Neural cell (in vitro differentiated cells): ENCODE measurements around the gene ODC1. TPM values are rescaled to one million over a fixed set of nuclear protein-coding genes. Genes with fewer than 3 reads are reported as not detected.

Source experiments
- H2AFZ ChIP-seq: fragments of 200-600, 300-800 bp; sonication (generic), shearing (Covaris generic); 2 replicates; pipeline ENCODE4 v1.6.0; 2014; ENCODE audit warnings: low read depth, mild to moderate bottlenecking, antibody characterized with exemption, low read length, moderate library complexity
- H3F3A ChIP-seq: fragments of 200-600 bp; shearing (Covaris generic); 2 replicates; pipeline ENCODE4 v1.6.1; 2016; ENCODE audit warnings: mild to moderate bottlenecking, moderate library complexity, mixed read lengths, antibody characterized with exemption, low read length; ENCODE audit not compliant: insufficient read depth, poor library complexity, severe bottlenecking
- H3K27ac ChIP-seq: fragments of 200-600, 300-800 bp; sonication (generic), shearing (Covaris generic); 2 replicates; pipeline ENCODE4 v1.5.1; 2014; ENCODE audit warnings: mild to moderate bottlenecking, low read length, moderate library complexity
- H3K27me3 ChIP-seq: fragments of 300-800, 200-600 bp; sonication (generic), shearing (Covaris generic); 2 replicates; pipeline ENCODE4 v1.6.0; 2014; ENCODE audit warnings: mild to moderate bottlenecking, low read depth, low read length, moderate library complexity; ENCODE audit not compliant: insufficient read depth
- H3K36me3 ChIP-seq: fragments of 300-800, 200-600 bp; sonication (generic), shearing (Covaris generic); 2 replicates; pipeline ENCODE4 v1.5.1; 2014; ENCODE audit warnings: mild to moderate bottlenecking, antibody characterized with exemption, low read length, moderate library complexity; ENCODE audit not compliant: insufficient read depth
- H3K4me2 ChIP-seq: fragments of 300-800, 200-600 bp; sonication (generic), shearing (Covaris generic); 2 replicates; pipeline ENCODE4 v1.6.0; 2014; ENCODE audit warnings: mild to moderate bottlenecking, low read length
- H3K4me3 ChIP-seq: fragments of 300-800, 200-600 bp; sonication (generic), shearing (Covaris generic); 2 replicates; pipeline ENCODE4 v1.5.1; 2014; ENCODE audit warnings: mild to moderate bottlenecking, low read length, moderate library complexity
- H3K79me2 ChIP-seq: fragments of 200-600 bp; shearing (Covaris generic); replicated peaks from 2 replicates; pipeline ENCODE4 v1.6.0; 2014; ENCODE audit warnings: mild to moderate bottlenecking, low read length, moderate library complexity; ENCODE audit not compliant: insufficient read depth
- H3K9ac ChIP-seq: fragments of 300-800, 200-600 bp; sonication (generic), shearing (Covaris generic); 2 replicates; pipeline ENCODE4 v1.6.1; 2016; ENCODE audit warnings: mild to moderate bottlenecking, low read length, mixed read lengths
- H3K9me2 ChIP-seq: fragments of 200-600 bp; shearing (Covaris generic); 2 replicates; pipeline ENCODE4 v1.6.1; 2016; ENCODE audit warnings: mild to moderate bottlenecking, low read length, mixed read lengths; ENCODE audit not compliant: insufficient read depth
- H3K9me3 ChIP-seq: fragments of 200-600, 300-800 bp; sonication (generic), shearing (Covaris generic); 2 replicates; pipeline ENCODE4 v1.6.1; 2016; ENCODE audit warnings: mild to moderate bottlenecking, mixed run types, low read length, moderate library complexity, mixed read lengths
- H4K20me1 ChIP-seq: fragments of 200-600 bp; shearing (Covaris generic); 2 replicates; pipeline ENCODE4 v1.6.1; 2016; ENCODE audit warnings: mild to moderate bottlenecking, mixed run types; ENCODE audit not compliant: insufficient read depth
- CTCF ChIP-seq: fragments of 450-650 bp; IDR thresholded peaks from 2 replicates; pipeline ENCODE4 v1.5.1; 2014; ENCODE audit warnings: antibody characterized with exemption, mild to moderate bottlenecking, moderate library complexity; ENCODE audit not compliant: poor library complexity, severe bottlenecking
- EP300 ChIP-seq: fragments of 450-650 bp; conservative IDR thresholded peaks from 2 replicates; pipeline ENCODE4 v1.6.1; 2014; ENCODE audit warnings: antibody characterized with exemption, mild to moderate bottlenecking, moderate library complexity; ENCODE audit not compliant: poor library complexity, severe bottlenecking
- EZH2 ChIP-seq: fragments of 200-600, 300-800 bp; shearing (Covaris generic), sonication (generic); IDR thresholded peaks from 2 replicates; pipeline ENCODE4 v1.6.1; 2014; ENCODE audit warnings: antibody characterized with exemption, low read length, borderline replicate concordance, mild to moderate bottlenecking; ENCODE audit not compliant: insufficient read depth, poor library complexity, severe bottlenecking
- MXI1 ChIP-seq: fragments of 450-650 bp; conservative IDR thresholded peaks from 2 replicates; pipeline ENCODE4 v1.6.1; 2014; ENCODE audit warnings: antibody characterized with exemption, mild to moderate bottlenecking; ENCODE audit not compliant: poor library complexity, severe bottlenecking
- POLR2AphosphoS5 ChIP-seq: IDR thresholded peaks from 2 replicates; pipeline ENCODE4 v1.6.1; 2012
- RAD21 ChIP-seq: fragments of 450-650 bp; conservative IDR thresholded peaks from 2 replicates; pipeline ENCODE4 v1.6.1; 2014; ENCODE audit warnings: antibody characterized with exemption, mild to moderate bottlenecking, moderate library complexity
- REST ChIP-seq: IDR thresholded peaks from 2 replicates; pipeline ENCODE4 v1.6.1; 2012; ENCODE audit warnings: borderline replicate concordance
- SMC3 ChIP-seq: fragments of 450-650 bp; conservative IDR thresholded peaks from 2 replicates; pipeline ENCODE4 v1.6.1; 2014; ENCODE audit warnings: antibody characterized with exemption, mild to moderate bottlenecking, moderate library complexity; ENCODE audit not compliant: poor library complexity
- TAF1 ChIP-seq: IDR thresholded peaks from 2 replicates; pipeline ENCODE4 v1.6.1; 2012; ENCODE audit warnings: low read depth
- polyA plus RNA-seq: library from polyadenylated mRNA; depleted of rRNA; stranded (reverse); fragments of >200 nt; gene quantifications from 2 replicates; pipeline ENCODE4 v1.2.3, GENCODE V29; 2014

The ODC1 gene
- polyA plus RNA-seq, 1 donor from 2014 or later, result 1,107 TPM

- no peak overlapping the region for H3K4me2 ChIP-seq
- no peaks in the 10 kb centered on the region for H4K20me1 ChIP-seq
- no peak overlapping the region for H3K27ac ChIP-seq
- H3K9me2 ChIP-seq, result no peaks in the 10 kb centered on the region
- H3K36me3 ChIP-seq, result no peaks in the 10 kb centered on the region
- H3K79me2 ChIP-seq, result no peaks in the 10 kb centered on the region
- no peak overlapping the region for H3K9ac ChIP-seq
- H3F3A ChIP-seq, result no peaks in the 10 kb centered on the region
- TF ChIP-seq POLR2AphosphoS5 (no peak), EP300 (no peak), EZH2 (no peak), REST (no peak), RAD21 (no peak)
- no peak overlapping the region for H2AFZ ChIP-seq
- H3K27me3 ChIP-seq, result no peaks in the 10 kb centered on the region
- H3K4me3 ChIP-seq, result no peak overlapping the region
- H3K9me3 ChIP-seq, result no peaks in the 10 kb centered on the region
These were observed 47.6 kb downstream of the ODC1 start for GRCh38 chr2:10400568-10400977.

GRCh38 chr2:10400002-10400401 is 48.1 kb downstream of the ODC1 start:
- no peaks in the 10 kb centered on the region for H3F3A ChIP-seq
- H2AFZ ChIP-seq, result no peak overlapping the region
- no peaks in the 10 kb centered on the region for H3K9me3 ChIP-seq
- no peaks in the 10 kb centered on the region for H3K79me2 ChIP-seq
- TF ChIP-seq REST (no peak), TAF1 (no peak), EZH2 (no peak), SMC3 (no peak), CTCF (no peak), EP300 (no peak), MXI1 (no peak), RAD21 (no peak), POLR2AphosphoS5 (no peak)
- H3K27me3 ChIP-seq, result no peaks in the 10 kb centered on the region
- no peaks in the 10 kb centered on the region for H3K36me3 ChIP-seq
- H3K4me3 ChIP-seq, result no peak overlapping the region
- H3K9ac ChIP-seq, result no peak overlapping the region
- no peak overlapping the region for H3K27ac ChIP-seq
- H3K4me2 ChIP-seq, result no peak overlapping the region
- no peaks in the 10 kb centered on the region for H4K20me1 ChIP-seq
- no peaks in the 10 kb centered on the region for H3K9me2 ChIP-seq
